GM20431 (cell line): ENCODE results near the gene ADARB2.
"Not testable (repeated sequence)": the region's sequence is repeated elsewhere in the genome, so short reads cannot be mapped to it uniquely, and the experiment has no call there.

Source experiments
- in situ Hi-C: fragments of 300-500 bp; cut with MseI, MboI; formaldehyde crosslinking; loops from one replicate; pipeline ENCODE4 v1.15.0; 2020; ENCODE audit warnings: low sequenced_read_pairs; ENCODE audit not compliant: unreplicated experiment

Gene ADARB2

DNA sequence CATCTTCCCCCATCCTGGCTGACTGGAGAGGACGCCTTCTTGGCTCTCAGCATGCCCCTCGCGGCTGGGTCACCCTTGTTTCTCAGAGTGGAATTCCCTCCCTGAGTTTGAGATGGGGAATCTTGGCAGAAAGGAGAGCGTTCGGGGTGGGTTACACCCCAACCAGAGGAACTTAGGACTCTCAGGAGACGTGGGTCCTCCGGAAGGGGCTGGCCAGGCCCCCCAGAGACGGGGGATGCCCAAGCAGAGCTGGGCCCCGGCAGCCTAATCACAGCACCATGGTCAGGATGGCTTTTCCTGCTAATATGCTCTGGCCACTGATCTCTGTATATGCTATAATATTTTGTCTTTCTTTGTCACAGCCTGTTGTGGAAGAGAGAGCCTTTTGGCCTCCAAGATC lies 466.8 kb downstream of the ADARB2 start:
- in situ Hi-C loops, result no loop called here

DNA sequence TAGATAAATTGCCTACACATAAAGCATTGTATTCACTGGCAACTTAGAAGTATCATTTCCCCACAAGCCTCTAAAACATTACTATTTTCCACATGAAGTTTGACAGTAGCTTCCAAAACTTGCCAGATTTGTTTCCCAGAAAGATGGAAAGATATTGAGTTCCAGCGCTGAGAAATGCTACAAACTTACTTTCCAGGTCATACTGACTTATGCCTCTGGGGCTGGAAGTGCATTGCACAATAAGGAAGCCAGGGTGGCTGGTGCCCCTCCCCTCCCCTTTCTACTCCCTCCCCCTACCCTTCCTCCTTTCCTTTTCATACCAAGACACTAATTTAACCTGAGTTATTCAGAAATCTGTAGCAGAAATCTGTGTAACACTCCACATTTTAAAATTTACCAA lies 468.5 kb downstream of the ADARB2 start:
- in situ Hi-C loops, result no loop called here

DNA sequence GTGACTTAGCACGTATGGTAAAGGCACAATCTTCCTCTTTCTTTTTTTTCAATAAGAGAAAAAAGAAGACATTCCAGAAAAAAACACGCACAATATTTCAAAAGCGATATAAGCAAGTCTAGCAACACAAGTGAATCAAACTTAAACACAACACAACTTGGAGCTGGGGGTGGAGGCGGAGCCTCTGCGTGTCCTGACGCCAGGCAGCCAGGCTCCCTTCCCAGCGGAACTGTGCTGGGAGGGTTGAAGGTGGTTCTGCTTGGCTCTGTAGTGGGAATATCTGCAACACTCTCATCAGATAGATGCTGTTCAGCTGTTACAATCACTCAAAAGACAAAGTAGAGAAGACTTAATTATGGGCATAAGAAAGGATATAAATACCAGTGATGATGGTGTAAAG lies 469.8 kb downstream of the ADARB2 start:
- in situ Hi-C loops, result no loop called here

DNA sequence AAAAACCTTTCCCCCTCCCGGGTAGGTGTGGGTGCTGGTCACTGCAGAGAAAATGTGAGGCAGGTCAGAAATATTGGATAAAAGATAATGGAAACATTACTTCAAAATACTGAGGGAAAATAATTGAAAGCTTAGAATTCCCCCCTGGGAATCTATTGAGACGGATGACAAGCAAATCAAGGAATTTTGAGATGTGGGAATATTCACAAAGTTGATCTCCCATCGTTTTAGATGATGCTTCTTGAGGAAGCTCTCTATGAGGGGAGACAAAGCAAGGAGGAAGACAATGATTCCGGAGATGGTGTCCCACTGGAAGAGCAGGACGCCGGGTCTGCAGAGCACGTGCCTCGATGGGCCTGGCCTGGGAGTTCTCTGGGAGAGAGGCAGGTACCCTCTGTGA lies 470.2 kb downstream of the ADARB2 start:
- in situ Hi-C loops, result no loop called here

DNA sequence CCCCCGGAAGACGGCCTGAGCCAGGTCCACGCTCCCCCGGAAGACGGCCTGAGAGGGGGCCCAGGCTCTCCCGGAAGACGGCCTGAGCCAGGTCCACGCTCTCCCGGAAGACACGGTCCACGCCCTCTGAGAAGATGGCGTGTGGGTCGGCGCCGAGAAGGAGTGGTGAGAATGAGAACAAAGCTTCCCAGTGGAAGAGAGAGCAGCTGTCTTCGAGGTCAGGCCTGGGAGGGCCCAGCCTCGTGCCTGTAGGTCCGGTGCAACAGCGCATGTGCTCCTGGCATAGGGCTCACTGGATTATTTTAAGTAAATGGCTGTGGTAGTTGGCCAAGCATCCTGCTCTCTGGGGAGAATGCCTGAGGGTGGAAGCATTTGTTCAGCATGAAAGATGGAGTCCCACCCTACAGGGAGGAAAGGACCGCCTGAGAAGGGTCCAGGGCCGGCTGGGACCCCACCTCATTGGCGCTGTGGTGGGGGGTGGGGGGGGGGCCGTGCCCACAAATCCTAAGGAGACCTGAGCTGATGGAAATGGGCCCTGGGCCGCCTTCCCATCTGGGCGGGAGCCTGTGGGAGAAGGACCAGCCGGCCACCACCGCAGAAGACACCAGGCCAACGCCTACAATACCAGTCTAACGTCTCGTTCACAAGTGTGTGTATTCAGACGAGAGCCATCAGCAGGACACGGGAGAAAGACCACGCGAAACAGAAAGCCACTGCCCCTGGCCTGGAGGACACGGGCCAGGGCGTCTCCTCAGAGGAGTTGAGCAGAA lies 471.1 kb downstream of the ADARB2 start:
- in situ Hi-C loops, result no loop called here

DNA sequence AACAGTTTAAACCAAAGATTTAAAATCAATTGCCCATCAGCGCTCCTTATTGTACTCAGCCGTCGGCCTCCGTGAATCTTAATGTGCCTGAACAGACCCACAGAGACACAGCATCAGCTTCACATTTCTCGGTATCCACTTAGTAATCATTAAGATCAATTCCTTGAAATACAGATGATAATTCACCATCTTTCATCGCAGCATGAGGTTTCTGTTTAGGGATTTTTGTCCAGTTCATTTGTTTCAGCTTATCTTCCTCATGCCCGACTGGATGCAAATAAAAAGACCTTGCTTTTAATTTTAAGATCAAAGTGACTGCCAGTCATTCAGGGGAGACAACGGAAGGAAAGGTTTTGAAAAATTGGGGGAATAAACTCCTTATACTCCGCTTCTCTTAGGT lies 473.3 kb downstream of the ADARB2 start:
- in situ Hi-C loops, result no loop called here

DNA sequence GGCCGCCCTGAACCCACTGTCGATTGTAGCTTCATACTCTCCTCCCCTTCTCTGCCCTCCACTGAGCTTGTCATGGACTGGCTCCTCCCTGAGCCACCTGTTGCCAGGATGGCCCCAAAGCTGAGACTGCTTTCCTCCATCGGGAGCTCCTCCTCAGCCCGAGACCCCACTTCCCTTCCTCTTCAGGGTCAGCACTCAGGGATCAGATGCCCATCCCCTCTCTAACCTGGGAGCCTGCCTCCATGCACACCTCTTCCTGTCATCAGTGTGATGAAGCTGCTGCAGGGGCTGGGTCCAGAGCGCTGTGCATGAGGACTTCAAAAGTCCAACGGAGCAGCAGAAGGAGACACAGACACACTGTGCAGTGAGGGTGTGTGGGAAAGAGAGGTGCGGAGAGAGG lies 480.1 kb downstream of the ADARB2 start:
- in situ Hi-C loops, result no loop called here

DNA sequence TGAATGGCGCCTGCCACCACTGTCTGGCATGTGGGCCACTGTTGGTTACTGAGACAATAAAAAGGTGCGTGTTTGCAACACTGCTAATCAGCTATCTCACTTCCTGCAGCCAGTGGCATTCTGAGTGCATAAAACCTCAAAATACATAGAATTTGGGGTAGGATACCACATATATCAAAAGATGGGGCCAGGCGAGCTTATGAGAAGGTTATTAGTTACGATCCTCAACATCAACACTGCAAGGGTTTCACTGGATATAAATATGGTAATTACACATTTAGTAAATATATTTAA lies 480.9 kb downstream of the ADARB2 start:
- in situ Hi-C loops, result no loop called here

DNA sequence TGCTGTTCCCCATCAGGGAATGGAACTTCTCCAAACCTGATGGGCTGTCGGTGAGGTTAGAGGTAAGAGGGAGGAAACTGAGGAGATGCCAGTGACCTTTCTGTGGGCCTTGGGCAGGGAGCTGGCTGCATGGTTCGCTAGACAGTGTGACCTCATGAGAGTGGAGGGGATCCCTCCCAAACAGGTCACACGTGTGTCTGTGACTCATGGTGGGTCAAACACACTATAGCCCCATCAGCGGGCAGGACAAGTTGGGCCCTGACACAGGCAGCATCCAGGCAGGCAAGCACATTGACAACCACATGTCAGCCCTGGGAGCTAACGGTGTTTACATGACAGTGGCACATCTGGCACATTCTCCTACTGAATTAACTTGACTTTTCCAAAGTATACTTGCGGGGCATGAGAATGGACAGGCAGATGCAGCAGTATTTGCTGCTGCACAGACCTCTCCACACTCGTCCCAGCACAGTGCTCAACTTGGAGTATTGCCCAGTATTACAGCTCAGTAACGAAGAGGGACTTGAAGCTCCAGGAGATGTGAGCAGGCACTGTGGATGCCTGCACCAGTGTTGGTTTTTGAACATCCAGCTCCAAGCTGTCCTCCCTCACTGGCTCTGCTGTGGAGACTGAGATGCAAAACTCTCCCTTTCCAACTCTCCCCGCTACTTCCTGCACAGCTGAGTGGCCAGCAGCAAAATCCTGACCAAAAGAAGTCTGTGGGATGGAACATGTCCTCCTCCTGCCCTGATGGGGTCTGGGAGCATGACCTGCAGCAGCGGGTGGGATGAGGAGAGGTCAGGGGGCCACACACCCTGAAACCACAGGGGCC lies 481.5 kb downstream of the ADARB2 start:
- in situ Hi-C loops, result no loop called here

DNA sequence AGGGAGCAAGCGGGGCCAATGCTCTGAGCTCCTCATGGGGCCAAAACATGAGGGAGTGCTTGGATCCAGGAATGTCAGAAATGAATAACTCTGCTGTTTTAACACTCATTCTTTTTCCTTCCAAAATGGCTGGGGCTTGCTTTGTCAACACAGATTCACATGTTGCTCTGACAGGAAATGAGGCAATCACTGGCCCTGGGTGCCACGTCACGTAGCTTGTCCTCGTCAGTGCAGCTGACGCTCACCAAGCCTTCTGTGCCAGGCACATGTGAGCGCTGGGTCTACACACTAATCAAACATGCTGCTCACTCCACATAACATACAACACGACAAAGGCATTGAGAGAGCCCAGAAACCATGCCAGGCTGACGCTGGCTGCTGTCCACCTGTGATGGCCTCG lies 482.2 kb downstream of the ADARB2 start:
- in situ Hi-C loops, result no loop called here

DNA sequence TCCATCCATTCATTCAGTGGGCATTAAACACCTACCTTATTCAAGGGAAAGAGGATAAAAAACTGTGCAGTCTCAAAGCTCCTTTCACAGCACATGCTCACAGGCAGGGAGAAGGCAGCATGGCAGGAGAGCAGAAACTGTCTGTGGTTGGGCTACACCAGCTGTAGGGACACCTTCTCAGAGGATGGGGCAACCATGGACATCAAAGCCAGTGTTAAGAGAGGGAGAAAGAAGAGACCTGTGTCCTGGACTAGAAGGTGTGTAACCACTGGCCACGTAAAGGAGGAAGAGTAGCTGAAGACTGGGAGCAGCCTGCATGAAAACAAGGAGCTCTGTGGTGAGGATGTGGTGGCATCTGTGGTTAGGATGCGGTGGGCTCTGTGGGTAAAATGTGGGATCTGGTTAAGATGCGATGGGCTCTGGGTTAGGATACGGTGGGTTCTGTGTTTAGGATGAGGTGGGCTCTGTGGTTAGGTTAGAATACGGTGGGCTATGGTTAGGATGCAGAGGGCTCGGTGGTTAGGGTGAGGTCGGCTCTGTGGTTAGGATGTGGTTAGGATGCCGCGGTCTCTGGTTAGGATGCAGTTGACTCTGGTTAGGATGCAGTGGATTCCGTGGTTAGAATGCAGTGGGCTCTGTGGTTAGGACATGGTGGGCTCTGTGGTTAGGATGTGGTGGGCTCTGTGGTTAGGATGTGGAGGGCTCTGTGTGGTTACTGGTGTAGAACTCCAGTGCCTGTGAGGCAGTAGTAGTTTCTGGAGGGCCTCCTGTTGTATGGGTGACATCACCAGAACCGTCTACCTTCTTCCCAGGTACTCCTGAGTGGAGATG lies 483.6 kb downstream of the ADARB2 start:
- in situ Hi-C loops, result no loop called here

DNA sequence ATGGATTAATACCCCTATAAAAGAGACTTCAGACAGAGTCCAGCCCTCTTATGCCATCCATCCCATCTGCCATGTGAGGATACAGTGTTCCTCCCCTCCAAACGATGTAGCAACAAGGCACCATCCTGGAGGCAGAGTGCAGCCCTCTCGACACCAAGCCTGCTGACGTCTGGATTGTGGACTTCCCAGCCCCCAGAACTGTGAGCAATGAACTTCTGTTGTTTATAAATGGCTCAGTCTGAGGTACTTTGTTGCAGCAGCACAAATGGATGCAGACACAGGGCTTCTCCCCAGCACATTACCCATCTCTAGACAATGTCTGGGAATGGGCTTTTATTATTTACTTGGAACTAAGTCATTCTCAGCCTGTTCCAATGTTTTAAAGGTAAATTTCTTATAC lies 485.6 kb downstream of the ADARB2 start:
- in situ Hi-C loops, result no loop called here

DNA sequence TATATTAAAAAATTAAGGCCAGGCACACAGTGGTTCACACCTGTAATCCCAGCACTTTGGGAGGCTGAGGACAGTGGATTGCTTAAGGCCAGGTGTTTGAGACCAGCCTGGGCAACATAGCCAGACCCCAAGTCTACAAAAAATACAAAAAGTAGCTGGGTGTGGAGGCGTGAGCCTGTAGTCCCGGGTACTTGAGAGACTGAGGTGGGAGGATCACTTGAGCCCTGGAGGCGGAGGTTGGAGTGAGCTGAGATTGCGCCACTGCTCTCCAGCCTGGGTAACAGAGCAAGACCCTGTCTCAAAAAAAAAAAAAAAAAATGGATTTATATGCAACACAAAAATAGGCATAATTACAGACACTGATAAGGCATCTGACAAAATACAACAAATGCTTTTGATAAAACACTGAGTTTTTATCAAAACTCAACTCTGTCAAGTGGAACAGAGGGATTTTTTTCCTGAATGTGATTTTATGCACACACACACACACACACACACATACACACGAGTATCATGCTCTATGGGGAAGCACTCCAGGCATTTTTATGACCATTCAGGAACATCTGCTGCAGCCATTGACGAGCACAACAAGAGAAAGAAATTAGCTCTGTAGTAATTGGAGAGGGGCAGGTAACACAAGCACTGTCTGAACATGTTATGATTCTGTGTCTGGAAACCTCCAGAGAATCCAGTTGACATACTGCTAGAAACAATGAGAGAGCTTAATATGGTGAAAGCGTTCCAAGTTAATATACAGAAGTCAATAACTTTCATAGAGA lies 488.0 kb downstream of the ADARB2 start:
- in situ Hi-C loops, result no loop called here

DNA sequence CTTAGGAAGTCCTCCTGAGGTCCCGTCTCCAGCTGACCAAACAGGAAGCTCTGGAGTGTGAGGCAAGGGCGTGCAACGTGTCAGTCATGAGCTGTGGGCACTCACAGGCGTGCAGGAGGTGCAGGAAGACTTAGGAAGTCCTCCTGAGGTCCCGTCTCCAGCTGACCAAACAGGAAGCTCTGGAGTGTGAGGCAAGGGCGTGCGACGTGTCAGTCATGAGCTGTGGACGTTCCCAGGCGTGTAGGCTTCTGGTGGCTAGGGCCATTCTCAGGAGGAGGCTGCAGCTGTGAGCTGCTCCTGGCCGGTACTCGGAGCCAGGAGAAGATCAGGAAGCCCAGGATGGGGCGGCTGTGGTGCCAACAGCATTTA lies 489.1 kb downstream of the ADARB2 start:
- in situ Hi-C loops, result not testable (repeated sequence)

DNA sequence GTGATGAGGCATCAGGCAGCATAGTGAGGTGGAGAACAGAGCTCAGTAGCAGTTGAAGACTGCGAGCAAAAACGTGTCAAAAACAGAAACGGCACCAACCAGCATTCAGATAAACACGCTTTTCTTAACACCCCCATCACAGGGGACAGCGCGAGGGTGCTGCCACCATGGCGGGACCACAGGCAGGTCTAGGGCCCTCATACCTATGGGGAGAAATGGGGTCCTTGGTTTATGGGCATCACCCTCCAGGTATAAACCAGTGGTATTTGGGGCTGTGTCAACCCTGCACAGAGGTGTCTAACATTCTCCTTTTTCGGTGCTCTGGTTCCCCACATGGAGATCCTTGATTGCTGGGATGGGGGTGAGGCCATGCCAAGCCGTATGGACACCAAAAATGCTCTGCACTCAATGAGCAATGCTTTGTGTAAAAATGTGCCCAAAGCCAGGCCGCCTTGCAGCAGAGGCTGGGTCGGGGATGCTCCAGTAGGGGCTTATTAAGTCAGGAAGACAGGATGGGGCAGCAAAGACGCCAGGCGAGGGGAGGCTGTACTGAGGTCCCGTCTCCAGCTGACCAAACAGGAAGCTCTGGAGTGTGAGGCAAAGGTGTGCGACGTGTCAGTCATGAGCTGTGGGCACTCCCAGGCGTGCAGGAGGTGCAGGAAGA lies 489.6 kb downstream of the ADARB2 start:
- in situ Hi-C loops, result no loop called here

DNA sequence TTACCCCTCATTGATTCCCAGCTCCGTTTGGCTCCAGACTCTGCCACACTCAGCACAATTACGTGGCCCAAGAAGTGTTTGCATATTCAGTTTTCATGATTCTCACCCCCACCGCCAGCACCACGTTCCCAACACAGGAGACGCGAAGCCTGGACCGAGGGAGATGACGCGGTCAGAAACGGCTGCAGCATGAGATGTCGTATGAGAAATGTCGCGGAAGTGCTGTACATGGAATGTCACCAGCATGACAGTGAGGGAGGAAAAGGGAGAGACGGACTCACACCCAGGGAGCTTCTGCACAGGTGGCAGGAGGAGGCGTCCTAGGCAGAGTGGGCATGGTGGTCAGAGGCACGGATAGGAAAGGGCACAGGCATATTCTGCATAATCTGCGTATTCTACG lies 492.8 kb downstream of the ADARB2 start:
- in situ Hi-C loops, result no loop called here

DNA sequence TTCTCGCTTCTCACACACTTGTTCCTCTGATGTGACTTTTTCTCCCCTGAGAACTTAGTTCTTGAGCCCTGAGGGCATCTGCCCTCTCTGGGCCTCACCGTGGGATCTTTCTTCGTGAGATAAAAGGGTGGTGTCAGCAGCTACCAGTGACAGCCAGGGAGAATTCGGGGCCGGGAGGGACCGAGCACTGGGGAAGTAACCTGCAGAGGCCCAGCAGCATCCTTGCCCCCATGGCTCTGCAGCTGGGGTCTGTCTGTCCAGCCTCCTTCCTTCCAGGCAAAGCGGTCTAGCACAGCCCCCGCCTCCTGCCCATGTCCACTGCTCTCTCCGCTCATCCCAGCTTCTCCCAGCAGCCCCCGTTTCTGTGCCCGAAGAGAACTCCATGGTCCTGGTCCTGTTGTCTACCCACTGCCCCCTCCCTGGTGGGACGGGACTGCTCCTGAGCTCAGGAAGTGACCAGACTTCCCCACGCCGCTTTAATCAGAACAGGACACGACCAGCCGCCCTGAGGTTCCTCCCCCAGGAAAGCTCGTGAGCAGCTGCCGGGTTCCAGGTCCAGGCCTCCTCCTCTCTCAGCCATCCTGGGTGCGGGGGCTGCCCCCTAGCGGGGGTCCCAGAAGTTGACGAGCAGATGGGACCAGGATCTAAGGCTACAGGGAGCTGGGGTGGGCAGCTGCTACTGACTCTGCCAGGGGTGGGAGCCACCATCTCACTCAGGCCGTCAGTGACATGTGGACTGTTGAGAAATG lies 493.7 kb downstream of the ADARB2 start:
- in situ Hi-C loops, result no loop called here

DNA sequence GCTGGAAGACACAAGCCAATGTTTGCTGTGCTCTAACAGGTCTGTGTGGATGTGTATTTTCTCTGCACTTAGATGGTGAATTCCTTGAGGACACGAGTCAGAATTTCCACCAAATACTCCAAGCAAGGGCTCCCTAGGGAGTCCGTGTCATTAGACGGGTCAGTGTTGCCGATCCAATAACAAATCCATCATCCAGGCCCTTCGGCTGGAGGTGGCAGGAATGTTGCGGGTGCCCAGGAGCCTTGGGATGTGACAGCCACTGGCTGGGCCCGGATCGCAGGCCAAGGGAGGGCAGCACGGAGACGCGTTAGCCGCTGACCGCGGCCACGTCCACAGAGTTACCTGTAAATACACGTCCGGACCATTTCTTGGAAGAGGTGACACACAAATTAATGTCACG lies 494.4 kb downstream of the ADARB2 start:
- in situ Hi-C loops, result no loop called here
